Measurements from ENCODE around the gene EMX1. TPM values are rescaled to one million over a fixed set of nuclear protein-coding genes. Genes with fewer than 3 reads are reported as not detected.

Gene EMX1
- total RNA-seq, 1 donor from 2014 or later, result 8.2 TPM

- no peak for DNase-seq (ENCODE audit: low read depth)
- no peak for TF ChIP-seq CTCF (conservative IDR thresholded peaks at IDR 0.05; ENCODE audit: low read depth, low read length)
- H3K4me3 ChIP-seq (ENCODE audit: low read depth, low read length), result no peak overlapping the region
Measured at GRCh38 chr2:72949642-72950041, 32.3 kb downstream of the EMX1 start.

GRCh38 chr2:72950558-72951255 lies 33.4 kb downstream of the EMX1 start:
- no peak overlapping the region for H3K4me3 ChIP-seq (ENCODE audit: low read depth, low read length)
- TF ChIP-seq CTCF (conservative IDR thresholded peaks at IDR 0.05; ENCODE audit: low read depth, low read length), result no peak
- no peak for DNase-seq (ENCODE audit: low read depth)

GRCh38 chr2:72951303-72952095 lies 34.2 kb downstream of the EMX1 start:
- no peak overlapping the region for H3K4me3 ChIP-seq (ENCODE audit: low read depth, low read length)
- DNase-seq (ENCODE audit: low read depth), result no peak
- no peak for TF ChIP-seq CTCF (conservative IDR thresholded peaks at IDR 0.05; ENCODE audit: low read depth, low read length)

GRCh38 chr2:72952110-72952823 lies 34.9 kb downstream of the EMX1 start:
- peak; percentile 22 for TF ChIP-seq CTCF (conservative IDR thresholded peaks at IDR 0.05; ENCODE audit: low read depth, low read length)
- DNase-seq (ENCODE audit: low read depth), result no peak
- no peak overlapping the region for H3K4me3 ChIP-seq (ENCODE audit: low read depth, low read length)

- DNase-seq (ENCODE audit: low read depth), result no peak
- no peak for TF ChIP-seq CTCF (conservative IDR thresholded peaks at IDR 0.05; ENCODE audit: low read depth, low read length)
Measured at GRCh38 chr2:72952961-72953360, 35.6 kb downstream of the EMX1 start.

GRCh38 chr2:72953528-72953927 lies 36.2 kb downstream of the EMX1 start:
- no peak overlapping the region for H3K4me3 ChIP-seq (ENCODE audit: low read depth, low read length)
- TF ChIP-seq CTCF (conservative IDR thresholded peaks at IDR 0.05; ENCODE audit: low read depth, low read length), result no peak
- DNase-seq (ENCODE audit: low read depth), result no peak

More at GRCh38 chr2:72952961-72953360, 35.6 kb downstream of the EMX1 start:
- H3K4me3 ChIP-seq (ENCODE audit: low read depth, low read length), result no peak overlapping the region

Measured in epithelial cell of proximal tubule (primary cell).